Measurements from ENCODE around the gene ZSWIM2.

Gene ZSWIM2

GRCh38 chr2:186883666-186884065 is 34.7 kb upstream of the ZSWIM2 start:
- no peak overlapping the region for H3K27ac ChIP-seq (ENCODE audit: low read depth, low read length)
- no peaks in the 10 kb centered on the region for H3K36me3 ChIP-seq (ENCODE audit: control insufficient read depth in 1 of 2, insufficient read depth in 2 of 2, low read length in 2 of 2)
- H3K9ac ChIP-seq (ENCODE audit: low read depth in 1 of 2, low read length in 2 of 2): no peak overlapping the region

GRCh38 chr2:186882511-186883071 is 33.6 kb upstream of the ZSWIM2 start:
- Histone ChIP-seq H3K27ac (ENCODE audit: low read depth, low read length) (no peak overlapping the region), H3K4me3 (ENCODE audit: low read depth in 1 of 2, low read length in 2 of 2) (no peak overlapping the region), H3K36me3 (ENCODE audit: control insufficient read depth in 1 of 2, insufficient read depth in 2 of 2, low read length in 2 of 2) (no peaks in the 10 kb centered on the region), H3K9me3 (ENCODE audit: control insufficient read depth in 1 of 2, low read length in 2 of 2) (no peaks in the 10 kb centered on the region), H3K9ac (ENCODE audit: low read depth in 1 of 2, low read length in 2 of 2) (no peak overlapping the region), H3K27me3 (ENCODE audit: control insufficient read depth in 1 of 2, insufficient read depth in 2 of 2, low read length in 2 of 2) (no peaks in the 10 kb centered on the region), H3K4me1 (ENCODE audit: control insufficient read depth in 1 of 2, insufficient read depth in 2 of 2, low read length in 2 of 2) (no peaks in the 10 kb centered on the region)

More at GRCh38 chr2:186883666-186884065, 34.7 kb upstream of the ZSWIM2 start:
- Histone ChIP-seq H3K27me3 (ENCODE audit: control insufficient read depth in 1 of 2, insufficient read depth in 2 of 2, low read length in 2 of 2) (no peaks in the 10 kb centered on the region), H3K4me3 (ENCODE audit: low read depth in 1 of 2, low read length in 2 of 2) (no peak overlapping the region), H3K4me1 (ENCODE audit: control insufficient read depth in 1 of 2, insufficient read depth in 2 of 2, low read length in 2 of 2) (no peaks in the 10 kb centered on the region), H3K9me3 (ENCODE audit: control insufficient read depth in 1 of 2, low read length in 2 of 2) (no peaks in the 10 kb centered on the region)

- no peak overlapping the region for H3K4me3 ChIP-seq (ENCODE audit: low read depth in 1 of 2, low read length in 2 of 2)
- no peak overlapping the region for H3K27ac ChIP-seq (ENCODE audit: low read depth, low read length)
- no peak overlapping the region for H3K9ac ChIP-seq (ENCODE audit: low read depth in 1 of 2, low read length in 2 of 2)
- H3K36me3 ChIP-seq (ENCODE audit: control insufficient read depth in 1 of 2, insufficient read depth in 2 of 2, low read length in 2 of 2): no peaks in the 10 kb centered on the region
- H3K9me3 ChIP-seq (ENCODE audit: control insufficient read depth in 1 of 2, low read length in 2 of 2): no peaks in the 10 kb centered on the region
- H3K4me1 ChIP-seq (ENCODE audit: control insufficient read depth in 1 of 2, insufficient read depth in 2 of 2, low read length in 2 of 2): no peaks in the 10 kb centered on the region
- no peaks in the 10 kb centered on the region for H3K27me3 ChIP-seq (ENCODE audit: control insufficient read depth in 1 of 2, insufficient read depth in 2 of 2, low read length in 2 of 2)
Measured at GRCh38 chr2:186881660-186882059, 32.7 kb upstream of the ZSWIM2 start.

- Histone ChIP-seq H3K4me1 (ENCODE audit: control insufficient read depth in 1 of 2, insufficient read depth in 2 of 2, low read length in 2 of 2) (no peaks in the 10 kb centered on the region), H3K27me3 (ENCODE audit: control insufficient read depth in 1 of 2, insufficient read depth in 2 of 2, low read length in 2 of 2) (no peaks in the 10 kb centered on the region), H3K27ac (ENCODE audit: low read depth, low read length) (no peak overlapping the region), H3K9me3 (ENCODE audit: control insufficient read depth in 1 of 2, low read length in 2 of 2) (no peaks in the 10 kb centered on the region), H3K4me3 (ENCODE audit: low read depth in 1 of 2, low read length in 2 of 2) (no peak overlapping the region), H3K36me3 (ENCODE audit: control insufficient read depth in 1 of 2, insufficient read depth in 2 of 2, low read length in 2 of 2) (no peaks in the 10 kb centered on the region), H3K9ac (ENCODE audit: low read depth in 1 of 2, low read length in 2 of 2) (no peak overlapping the region)
Measured at GRCh38 chr2:186879312-186879711, 30.3 kb upstream of the ZSWIM2 start.

GRCh38 chr2:186874713-186875112 is 25.7 kb upstream of the ZSWIM2 start:
- no peaks in the 10 kb centered on the region for H3K4me1 ChIP-seq (ENCODE audit: control insufficient read depth in 1 of 2, insufficient read depth in 2 of 2, low read length in 2 of 2)
- no peak overlapping the region for H3K27ac ChIP-seq (ENCODE audit: low read depth, low read length)
- H3K4me3 ChIP-seq (ENCODE audit: low read depth in 1 of 2, low read length in 2 of 2): no peak overlapping the region
- H3K27me3 ChIP-seq (ENCODE audit: control insufficient read depth in 1 of 2, insufficient read depth in 2 of 2, low read length in 2 of 2): no peaks in the 10 kb centered on the region
- H3K9me3 ChIP-seq (ENCODE audit: control insufficient read depth in 1 of 2, low read length in 2 of 2): no peaks in the 10 kb centered on the region
- H3K9ac ChIP-seq (ENCODE audit: low read depth in 1 of 2, low read length in 2 of 2): no peak overlapping the region
- no peaks in the 10 kb centered on the region for H3K36me3 ChIP-seq (ENCODE audit: control insufficient read depth in 1 of 2, insufficient read depth in 2 of 2, low read length in 2 of 2)

- H3K36me3 ChIP-seq (ENCODE audit: control insufficient read depth in 1 of 2, insufficient read depth in 2 of 2, low read length in 2 of 2): no peaks in the 10 kb centered on the region
- H3K27me3 ChIP-seq (ENCODE audit: control insufficient read depth in 1 of 2, insufficient read depth in 2 of 2, low read length in 2 of 2): no peaks in the 10 kb centered on the region
- no peaks in the 10 kb centered on the region for H3K4me1 ChIP-seq (ENCODE audit: control insufficient read depth in 1 of 2, insufficient read depth in 2 of 2, low read length in 2 of 2)
- H3K4me3 ChIP-seq (ENCODE audit: low read depth in 1 of 2, low read length in 2 of 2): no peak overlapping the region
- no peak overlapping the region for H3K9ac ChIP-seq (ENCODE audit: low read depth in 1 of 2, low read length in 2 of 2)
- no peak overlapping the region for H3K27ac ChIP-seq (ENCODE audit: low read depth, low read length)
- no peaks in the 10 kb centered on the region for H3K9me3 ChIP-seq (ENCODE audit: control insufficient read depth in 1 of 2, low read length in 2 of 2)
Measured at GRCh38 chr2:186871881-186872280, 22.9 kb upstream of the ZSWIM2 start.

- no peak overlapping the region for H3K4me3 ChIP-seq (ENCODE audit: low read depth in 1 of 2, low read length in 2 of 2)
- H3K36me3 ChIP-seq (ENCODE audit: control insufficient read depth in 1 of 2, insufficient read depth in 2 of 2, low read length in 2 of 2): no peaks in the 10 kb centered on the region
- H3K4me1 ChIP-seq (ENCODE audit: control insufficient read depth in 1 of 2, insufficient read depth in 2 of 2, low read length in 2 of 2): no peaks in the 10 kb centered on the region
- H3K27ac ChIP-seq (ENCODE audit: low read depth, low read length): no peak overlapping the region
- no peaks in the 10 kb centered on the region for H3K27me3 ChIP-seq (ENCODE audit: control insufficient read depth in 1 of 2, insufficient read depth in 2 of 2, low read length in 2 of 2)
- H3K9me3 ChIP-seq (ENCODE audit: control insufficient read depth in 1 of 2, low read length in 2 of 2): no peaks in the 10 kb centered on the region
- H3K9ac ChIP-seq (ENCODE audit: low read depth in 1 of 2, low read length in 2 of 2): no peak overlapping the region
Measured at GRCh38 chr2:186868344-186868743, 19.4 kb upstream of the ZSWIM2 start.

GRCh38 chr2:186862869-186863709 is 14.1 kb upstream of the ZSWIM2 start:
- Histone ChIP-seq H3K4me1 (ENCODE audit: control insufficient read depth in 1 of 2, insufficient read depth in 2 of 2, low read length in 2 of 2) (no peaks in the 10 kb centered on the region), H3K9ac (ENCODE audit: low read depth in 1 of 2, low read length in 2 of 2) (no peak overlapping the region), H3K4me3 (ENCODE audit: low read depth in 1 of 2, low read length in 2 of 2) (no peak overlapping the region), H3K9me3 (ENCODE audit: control insufficient read depth in 1 of 2, low read length in 2 of 2) (no peaks in the 10 kb centered on the region), H3K36me3 (ENCODE audit: control insufficient read depth in 1 of 2, insufficient read depth in 2 of 2, low read length in 2 of 2) (no peaks in the 10 kb centered on the region), H3K27ac (ENCODE audit: low read depth, low read length) (no peak overlapping the region), H3K27me3 (ENCODE audit: control insufficient read depth in 1 of 2, insufficient read depth in 2 of 2, low read length in 2 of 2) (no peaks in the 10 kb centered on the region)

GRCh38 chr2:186855216-186855615 is 6.2 kb upstream of the ZSWIM2 start:
- no peaks in the 10 kb centered on the region for H3K36me3 ChIP-seq (ENCODE audit: control insufficient read depth in 1 of 2, insufficient read depth in 2 of 2, low read length in 2 of 2)
- no peaks in the 10 kb centered on the region for H3K27me3 ChIP-seq (ENCODE audit: control insufficient read depth in 1 of 2, insufficient read depth in 2 of 2, low read length in 2 of 2)
- no peaks in the 10 kb centered on the region for H3K9me3 ChIP-seq (ENCODE audit: control insufficient read depth in 1 of 2, low read length in 2 of 2)
- no peak overlapping the region for H3K4me3 ChIP-seq (ENCODE audit: low read depth in 1 of 2, low read length in 2 of 2)
- H3K4me1 ChIP-seq (ENCODE audit: control insufficient read depth in 1 of 2, insufficient read depth in 2 of 2, low read length in 2 of 2): no peaks in the 10 kb centered on the region
- H3K9ac ChIP-seq (ENCODE audit: low read depth in 1 of 2, low read length in 2 of 2): no peak overlapping the region
- no peak overlapping the region for H3K27ac ChIP-seq (ENCODE audit: low read depth, low read length)

- H3K27me3 ChIP-seq (ENCODE audit: control insufficient read depth in 1 of 2, insufficient read depth in 2 of 2, low read length in 2 of 2): peaks cover 0 to 3% of the 10 kb centered on the region in 2 donors
- H3K9ac ChIP-seq (ENCODE audit: low read depth in 1 of 2, low read length in 2 of 2): no peak overlapping the region
- H3K27ac ChIP-seq (ENCODE audit: low read depth, low read length): no peak overlapping the region
- no peak overlapping the region for H3K4me3 ChIP-seq (ENCODE audit: low read depth in 1 of 2, low read length in 2 of 2)
- no peaks in the 10 kb centered on the region for H3K36me3 ChIP-seq (ENCODE audit: control insufficient read depth in 1 of 2, insufficient read depth in 2 of 2, low read length in 2 of 2)
- H3K9me3 ChIP-seq (ENCODE audit: control insufficient read depth in 1 of 2, low read length in 2 of 2): no peaks in the 10 kb centered on the region
- H3K4me1 ChIP-seq (ENCODE audit: control insufficient read depth in 1 of 2, insufficient read depth in 2 of 2, low read length in 2 of 2): no peaks in the 10 kb centered on the region
Measured at GRCh38 chr2:186853951-186854350, 5.0 kb upstream of the ZSWIM2 start.

All from duodenal mucosa (tissue), 2 donors.